Measurements from ENCODE around the gene EYS. TPM values are rescaled to one million over a fixed set of nuclear protein-coding genes. Genes with fewer than 3 reads are reported as not detected.

EYS gene
- total RNA-seq, 5 donors from 2014 or later (not counting 1 experiment from before 2014, with no cell fraction given): not detected

DNA sequence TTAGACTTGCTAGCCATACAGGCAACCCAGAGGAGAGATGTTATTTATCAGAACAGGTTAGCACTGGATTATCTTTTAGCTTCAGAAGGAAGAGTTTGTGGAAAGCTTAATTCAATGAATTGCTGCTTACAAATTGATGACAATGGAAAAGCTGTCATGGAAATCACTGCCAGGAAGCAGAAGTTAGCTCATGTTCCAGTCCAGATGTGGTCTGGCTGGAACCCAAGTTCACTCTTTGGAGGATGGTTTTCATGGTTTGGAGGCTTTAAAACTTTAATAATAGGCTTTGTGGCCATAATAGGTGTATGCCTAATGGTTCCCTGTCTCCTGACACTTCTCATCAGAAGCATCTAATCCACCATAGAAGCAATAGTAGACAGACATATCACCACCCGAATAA is 1372.4 kb downstream of the EYS start:
- Mint-ChIP-seq H3K36me3 (no peaks in the 10 kb centered on the region), H3K4me3 (no peak overlapping the region), H3K27ac (no peak overlapping the region), H3K9me3 (peaks cover 11 to 23% (median 17%) of the 10 kb centered on the region in 3 donors), H3K27me3 (no peaks in the 10 kb centered on the region), H3K4me1 (no peaks in the 10 kb centered on the region)
- DNase-seq (no peak), ATAC-seq (replicated peaks in 1 of 4) (no peak)
- H3K27ac ChIP-seq (ENCODE audit: low read length): no peak overlapping the region
- no CpG with 5 or more reads among the region's 1 CpG for WGBS (ENCODE audit: insufficient coverage)
- no peaks in the 10 kb centered on the region for H3K36me3 ChIP-seq (ENCODE audit: control insufficient read depth in 2 of 2, extremely low read depth in 1 of 2, insufficient read depth in 1 of 2, low read length in 1 of 2)
- CTCF ChIA-PET: no interaction called here
- H3K4me1 ChIP-seq (ENCODE audit: control insufficient read depth in 1 of 2, extremely low read depth in 1 of 2, insufficient read depth in 2 of 2, low read length in 2 of 2): no peaks in the 10 kb centered on the region
- H3K4me3 ChIP-seq (ENCODE audit: control insufficient read depth in 1 of 2, extremely low read depth in 1 of 2, low read length in 1 of 2): no peak overlapping the region
- POLR2A ChIA-PET: no interaction called here
- no peaks in the 10 kb centered on the region for H3K9me3 ChIP-seq
- H3K27me3 ChIP-seq (replicated peaks in 1 of 2; ENCODE audit: control insufficient read depth in 2 of 2, extremely low read depth in 1 of 2, insufficient read depth in 2 of 2, low read length in 1 of 2): no peaks in the 10 kb centered on the region

DNA sequence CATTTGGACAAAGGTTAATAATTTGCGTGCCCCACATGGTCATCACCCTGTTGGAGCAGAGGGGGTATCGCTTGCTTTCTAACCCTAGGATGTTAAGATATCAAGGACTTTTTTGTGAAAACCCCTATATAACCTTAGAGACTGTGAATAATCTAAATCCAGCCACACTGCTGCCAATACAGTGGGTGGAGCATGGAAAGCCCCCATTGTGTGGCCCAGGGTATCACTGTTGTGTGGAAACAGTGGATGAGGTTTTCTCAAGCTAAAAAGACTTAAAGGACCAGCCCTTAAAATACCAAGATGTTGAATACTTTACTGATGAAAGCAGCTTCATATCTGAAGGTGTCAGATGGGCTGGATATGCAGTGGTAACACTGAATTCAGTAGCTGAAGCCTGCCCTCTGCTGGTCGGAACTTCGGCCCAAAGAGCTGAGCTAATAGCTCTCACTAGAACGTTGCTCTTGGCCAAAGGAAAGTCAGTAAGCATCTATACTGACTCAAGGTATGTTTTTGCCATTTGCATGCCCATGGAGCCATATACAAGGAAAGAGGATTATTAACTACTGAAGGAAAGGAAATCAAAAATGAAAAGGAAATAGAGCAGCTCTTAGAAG is 1376.2 kb downstream of the EYS start:
- Mint-ChIP-seq H3K27ac (no peak overlapping the region), H3K4me3 (no peak overlapping the region), H3K27me3 (no peaks in the 10 kb centered on the region), H3K4me1 (no peaks in the 10 kb centered on the region), H3K9me3 (peaks cover 8 to 21% (median 16%) of the 10 kb centered on the region in 3 donors), H3K36me3 (no peaks in the 10 kb centered on the region)
- POLR2A ChIA-PET: no interaction called here
- Histone ChIP-seq H3K4me3 (ENCODE audit: control insufficient read depth in 1 of 2, extremely low read depth in 1 of 2, low read length in 1 of 2) (no peak overlapping the region), H3K27me3 (replicated peaks in 1 of 2; ENCODE audit: control insufficient read depth in 2 of 2, extremely low read depth in 1 of 2, insufficient read depth in 2 of 2, low read length in 1 of 2) (no peaks in the 10 kb centered on the region), H3K4me1 (ENCODE audit: control insufficient read depth in 1 of 2, extremely low read depth in 1 of 2, insufficient read depth in 2 of 2, low read length in 2 of 2) (no peaks in the 10 kb centered on the region), H3K27ac (ENCODE audit: low read length) (no peak overlapping the region), H3K36me3 (ENCODE audit: control insufficient read depth in 2 of 2, extremely low read depth in 1 of 2, insufficient read depth in 1 of 2, low read length in 1 of 2) (no peaks in the 10 kb centered on the region), H3K9me3 (no peaks in the 10 kb centered on the region)
- 4% methylated on average over 3 of the region's 5 CpGs for WGBS (ENCODE audit: insufficient coverage)
- CTCF ChIA-PET: interaction anchor here in 1 of 2 donors (1.2 kb wide), 1 partner anchor 24 kb away, joined by 3 read pairs; no protein-coding TSS in a partner anchor
- ATAC-seq (replicated peaks in 1 of 4) (no peak), DNase-seq (peak in 1 of 35 experiments; percentile 1)

GRCh38 chr6:64326939-64327338 is 1380.1 kb downstream of the EYS start:
- WGBS (ENCODE audit: insufficient coverage): 100% methylated on average over 1 of the region's 8 CpGs

GRCh38 chr6:64325093-64325492 is 1381.9 kb downstream of the EYS start:
- DNase-seq: no peak

More at GRCh38 chr6:64326939-64327338, 1380.1 kb downstream of the EYS start:
- Histone ChIP-seq H3K4me3 (ENCODE audit: control insufficient read depth in 1 of 2, extremely low read depth in 1 of 2, low read length in 1 of 2) (no peak overlapping the region), H3K9me3 (no peaks in the 10 kb centered on the region), H3K27me3 (replicated peaks in 1 of 2; ENCODE audit: control insufficient read depth in 2 of 2, extremely low read depth in 1 of 2, insufficient read depth in 2 of 2, low read length in 1 of 2) (no peaks in the 10 kb centered on the region), H3K27ac (ENCODE audit: low read length) (no peak overlapping the region), H3K4me1 (ENCODE audit: control insufficient read depth in 1 of 2, extremely low read depth in 1 of 2, insufficient read depth in 2 of 2, low read length in 2 of 2) (no peaks in the 10 kb centered on the region), H3K36me3 (ENCODE audit: control insufficient read depth in 2 of 2, extremely low read depth in 1 of 2, insufficient read depth in 1 of 2, low read length in 1 of 2) (no peaks in the 10 kb centered on the region)
- Mint-ChIP-seq H3K9me3 (peaks cover 14 to 26% (median 21%) of the 10 kb centered on the region in 3 donors), H3K36me3 (no peaks in the 10 kb centered on the region), H3K27ac (no peak overlapping the region), H3K4me3 (no peak overlapping the region), H3K27me3 (no peaks in the 10 kb centered on the region), H3K4me1 (no peaks in the 10 kb centered on the region)
- POLR2A ChIA-PET: no interaction called here
- no peak for DNase-seq
- CTCF ChIA-PET: no interaction called here
- no peak for ATAC-seq (replicated peaks in 1 of 4)

GRCh38 chr6:64310214-64310613 is 1396.8 kb downstream of the EYS start:
- no peak for ATAC-seq (replicated peaks in 1 of 4)
- Mint-ChIP-seq H3K36me3 (no peaks in the 10 kb centered on the region), H3K9me3 (peaks cover 14 to 19% (median 15%) of the 10 kb centered on the region in 3 donors), H3K4me1 (no peaks in the 10 kb centered on the region), H3K4me3 (no peak overlapping the region), H3K27ac (no peak overlapping the region), H3K27me3 (no peaks in the 10 kb centered on the region)
- Histone ChIP-seq H3K4me1 (ENCODE audit: control insufficient read depth in 1 of 2, extremely low read depth in 1 of 2, insufficient read depth in 2 of 2, low read length in 2 of 2) (no peaks in the 10 kb centered on the region), H3K9me3 (no peaks in the 10 kb centered on the region), H3K36me3 (ENCODE audit: control insufficient read depth in 2 of 2, extremely low read depth in 1 of 2, insufficient read depth in 1 of 2, low read length in 1 of 2) (no peaks in the 10 kb centered on the region), H3K4me3 (ENCODE audit: control insufficient read depth in 1 of 2, extremely low read depth in 1 of 2, low read length in 1 of 2) (no peak overlapping the region), H3K27ac (ENCODE audit: low read length) (no peak overlapping the region), H3K27me3 (replicated peaks in 1 of 2; ENCODE audit: control insufficient read depth in 2 of 2, extremely low read depth in 1 of 2, insufficient read depth in 2 of 2, low read length in 1 of 2) (no peaks in the 10 kb centered on the region)
- CTCF ChIA-PET: interaction anchor here in 1 of 2 donors (0.6 kb wide), 1 partner anchor 23 kb away, joined by 3 read pairs; no protein-coding TSS in a partner anchor
- POLR2A ChIA-PET: no interaction called here
- DNase-seq: no peak

More at GRCh38 chr6:64325093-64325492, 1381.9 kb downstream of the EYS start:
- H3K27me3 ChIP-seq (replicated peaks in 1 of 2; ENCODE audit: control insufficient read depth in 2 of 2, extremely low read depth in 1 of 2, insufficient read depth in 2 of 2, low read length in 1 of 2): no peaks in the 10 kb centered on the region
- Mint-ChIP-seq H3K9me3 (peaks cover 16 to 27% (median 16%) of the 10 kb centered on the region in 3 donors), H3K4me3 (no peak overlapping the region), H3K27ac (no peak overlapping the region), H3K27me3 (no peaks in the 10 kb centered on the region), H3K36me3 (no peaks in the 10 kb centered on the region), H3K4me1 (no peaks in the 10 kb centered on the region)
- ChIA-PET POLR2A (no interaction called here), CTCF (no interaction called here)
- H3K4me1 ChIP-seq (ENCODE audit: control insufficient read depth in 1 of 2, extremely low read depth in 1 of 2, insufficient read depth in 2 of 2, low read length in 2 of 2): no peaks in the 10 kb centered on the region
- H3K9me3 ChIP-seq: no peaks in the 10 kb centered on the region
- no peak overlapping the region for H3K4me3 ChIP-seq (ENCODE audit: control insufficient read depth in 1 of 2, extremely low read depth in 1 of 2, low read length in 1 of 2)
- ATAC-seq (replicated peaks in 1 of 4): no peak
- H3K27ac ChIP-seq (ENCODE audit: low read length): no peak overlapping the region
- 43% methylated on average over 1 of the region's 2 CpGs for WGBS (ENCODE audit: insufficient coverage)
- no peaks in the 10 kb centered on the region for H3K36me3 ChIP-seq (ENCODE audit: control insufficient read depth in 2 of 2, extremely low read depth in 1 of 2, insufficient read depth in 1 of 2, low read length in 1 of 2)

- no peaks in the 10 kb centered on the region for H3K4me1 Mint-ChIP-seq
- Histone ChIP-seq H3K27me3 (replicated peaks in 1 of 2; ENCODE audit: control insufficient read depth in 2 of 2, extremely low read depth in 1 of 2, insufficient read depth in 2 of 2, low read length in 1 of 2) (no peaks in the 10 kb centered on the region), H3K27ac (ENCODE audit: low read length) (no peak overlapping the region), H3K9me3 (no peaks in the 10 kb centered on the region), H3K4me1 (ENCODE audit: control insufficient read depth in 1 of 2, extremely low read depth in 1 of 2, insufficient read depth in 2 of 2, low read length in 2 of 2) (no peaks in the 10 kb centered on the region), H3K4me3 (ENCODE audit: control insufficient read depth in 1 of 2, extremely low read depth in 1 of 2, low read length in 1 of 2) (no peak overlapping the region), H3K36me3 (ENCODE audit: control insufficient read depth in 2 of 2, extremely low read depth in 1 of 2, insufficient read depth in 1 of 2, low read length in 1 of 2) (no peaks in the 10 kb centered on the region)
- no peak overlapping the region for H3K27ac Mint-ChIP-seq
- POLR2A ChIA-PET: no interaction called here
- ATAC-seq (replicated peaks in 1 of 4) (no peak), DNase-seq (no peak)
- peaks cover 13 to 36% (median 27%) of the 10 kb centered on the region in 3 donors for H3K9me3 Mint-ChIP-seq
- WGBS (ENCODE audit: insufficient coverage): 79% methylated on average over 7 of the region's 11 CpGs
- H3K27me3 Mint-ChIP-seq: no peaks in the 10 kb centered on the region
- H3K4me3 Mint-ChIP-seq: no peak overlapping the region
- H3K36me3 Mint-ChIP-seq: no peaks in the 10 kb centered on the region
- CTCF ChIA-PET: no interaction called here
These were observed 1405.5 kb downstream of the EYS start for GRCh38 chr6:64301307-64302236.
